SK-N-SH (cell line): ENCODE results near the gene SMIM44. TPM values are rescaled to one million over a fixed set of nuclear protein-coding genes. Genes with fewer than 3 reads are reported as not detected.

Source experiments
- CTCF ChIA-PET: fragments of 300-600, 350-600 bp; formaldehyde crosslinking; extraction: SDS; loops from one replicate; lab custom pipeline; 2021; lab: Yijun Ruan, JAX
- POLR2A ChIA-PET: fragments of 350-600 bp; sonication (Branson Sonifier 250); formaldehyde crosslinking; extraction: SDS; loops from one replicate; lab custom pipeline; 2020; ENCODE audit warnings: antibody characterized with exemption, inconsistent platforms; lab: Yijun Ruan, JAX
- DNase-seq: peaks from one replicate; pipeline ENCODE4 v3.0.0; 2012
- H2AFZ ChIP-seq: fragments of 200-600 bp; sonication (generic); 2 replicates; pipeline ENCODE4 v1.8.1; 2016; ENCODE audit warnings: antibody characterized with exemption, mild to moderate bottlenecking, low read depth
- H3F3A ChIP-seq: fragments of 200-600 bp; sonication (generic); replicated peaks from 2 replicates; pipeline ENCODE3; 2016; ENCODE audit warnings: antibody characterized with exemption, mild to moderate bottlenecking; ENCODE audit not compliant: insufficient read depth
- H3K27ac ChIP-seq, 2 experiments: fragments of 200-500 bp in 1 of 2; fragments of 200-600 bp in 1 of 2; sonication (Bioruptor generic) in 1 of 2; sonication (generic), shearing (Covaris generic) in 1 of 2; 2 replicates each; pipeline versions ENCODE4 v1.5.1 to v1.6.1; 2014 to 2016; ENCODE audit warnings: low read depth in 2 of 2, inconsistent platforms in 1 of 2, low read length in 1 of 2, mild to moderate bottlenecking in 1 of 2, mixed read lengths in 1 of 2
- H3K27me3 ChIP-seq: fragments of 200-600 bp; sonication (generic), shearing (Covaris generic); 2 replicates; pipeline ENCODE4 v1.6.1; 2016; ENCODE audit warnings: mixed run types; ENCODE audit not compliant: insufficient read depth
- H3K36me3 ChIP-seq, 2 experiments: fragments of 200-500 bp in 1 of 2; fragments of 200-600 bp in 1 of 2; sonication (Bioruptor generic) in 1 of 2; sonication (generic) in 1 of 2; replicated peaks in 1 of 2; 2 replicates each; pipeline versions ENCODE3 to v1.5.1; 2014 to 2016; ENCODE audit warnings: low read length in 1 of 2, mild to moderate bottlenecking in 1 of 2; ENCODE audit not compliant: insufficient read depth in 2 of 2, control insufficient read depth in 1 of 2
- H3K4me1 ChIP-seq, 2 experiments: fragments of 200-500 bp in 1 of 2; fragments of 200-600 bp in 1 of 2; sonication (Bioruptor generic) in 1 of 2; sonication (generic), shearing (Covaris generic) in 1 of 2; 2 replicates each; pipeline versions ENCODE4 v1.5.1 to v1.6.1; 2014 to 2016; ENCODE audit warnings: low read depth in 1 of 2, low read length in 1 of 2, mixed run types in 1 of 2; ENCODE audit not compliant: insufficient read depth in 2 of 2, control insufficient read depth in 1 of 2
- H3K4me2 ChIP-seq: fragments of 200-600 bp; sonication (generic), shearing (Covaris generic); 2 replicates; pipeline ENCODE4 v1.6.1; 2017; ENCODE audit warnings: mixed run types
- H3K4me3 ChIP-seq, 2 experiments: fragments of 200-500 bp in 1 of 2; fragments of 200-600 bp in 1 of 2; sonication (Bioruptor generic) in 1 of 2; sonication (generic), shearing (Covaris generic) in 1 of 2; 2 replicates each; pipeline versions ENCODE4 v1.5.1 to v1.8.1; 2014 to 2016; ENCODE audit warnings: low read depth in 2 of 2, inconsistent platforms in 1 of 2, low read length in 1 of 2, mild to moderate bottlenecking in 1 of 2, mixed read lengths in 1 of 2, moderate library complexity in 1 of 2
- H3K79me2 ChIP-seq: fragments of 200-600 bp; sonication (generic); 2 replicates; pipeline ENCODE4 v1.8.1; 2017; ENCODE audit warnings: mild to moderate bottlenecking; ENCODE audit not compliant: insufficient read depth
- H3K9ac ChIP-seq: fragments of 200-600 bp; sonication (generic); 2 replicates; pipeline ENCODE4 v1.6.1; 2017; ENCODE audit warnings: mixed run types
- H3K9me2 ChIP-seq: fragments of 200-600 bp; sonication (generic); 2 replicates; pipeline ENCODE4 v1.6.1; 2017; ENCODE audit warnings: mixed run types
- H3K9me3 ChIP-seq: fragments of 200-600 bp; sonication (generic); 2 replicates; pipeline ENCODE4 v1.6.1; 2017; ENCODE audit warnings: mixed run types, mild to moderate bottlenecking, moderate library complexity
- H4K20me1 ChIP-seq: fragments of 200-600 bp; sonication (generic); 2 replicates; pipeline ENCODE4 v1.6.1; 2017; ENCODE audit warnings: mild to moderate bottlenecking, mixed run types; ENCODE audit not compliant: insufficient read depth
- CTCF ChIP-seq: fragments of 200-600 bp; sonication (generic); IDR thresholded peaks from 2 replicates; pipeline ENCODE4 v1.6.1; 2017; ENCODE audit warnings: antibody characterized with exemption, mild to moderate bottlenecking, moderate library complexity
- FOSL2 ChIP-seq: IDR thresholded peaks from 2 replicates; pipeline ENCODE4 v1.4.0; 2012; ENCODE audit warnings: low read depth, mild to moderate bottlenecking, moderate library complexity, borderline replicate concordance
- MAX ChIP-seq: IDR thresholded peaks from 2 replicates; pipeline ENCODE4 v1.4.0; 2012; ENCODE audit warnings: low read depth
- MEF2A ChIP-seq: IDR thresholded peaks from 2 replicates; pipeline ENCODE4 v1.4.0; 2012; ENCODE audit warnings: low read depth, borderline replicate concordance
- PBX3 ChIP-seq: IDR thresholded peaks from 2 replicates; pipeline ENCODE4; 2012
- USF2 ChIP-seq: fragments of 150-350 bp; IDR thresholded peaks from 2 replicates; pipeline ENCODE4 v1.6.1; 2017; ENCODE audit warnings: antibody characterized with exemption, low read length, low read depth, borderline replicate concordance
- YY1 ChIP-seq: IDR thresholded peaks from 2 replicates; pipeline ENCODE4 v1.4.0; 2012; ENCODE audit warnings: low read depth, mild to moderate bottlenecking
- ZBTB33 ChIP-seq: IDR thresholded peaks from 2 replicates; pipeline ENCODE4 v1.4.0; 2012; ENCODE audit warnings: low read depth, borderline replicate concordance
- WGBS: methylation state at CpG from one replicate; pipeline ENCODE4 v1.1.6; 2017; ENCODE audit warnings: low lambda C conversion rate; 5-methylcytosine and 5-hydroxymethylcytosine counted together
- polyA plus RNA-seq, 3 experiments: library from polyadenylated mRNA; depleted of rRNA; stranded (reverse); fragments of >200 nt; gene quantifications; 2 replicates each; pipeline ENCODE4 v1.2.3, GENCODE V29; 2012

The SMIM44 gene
- polyA plus RNA-seq, 1 of the 3 experiments (the other 2 are of a cell fraction): not detected

- CTCF ChIA-PET: interaction anchor here (1.0 to 2.5 kb wide), 2 partner anchors 17 to 21 kb away, joined by 3 to 7 read pairs; no protein-coding TSS in a partner anchor
- peak; percentile 32 for DNase-seq
- peaks cover 10% of the 10 kb centered on the region for H3F3A ChIP-seq
- no peaks in the 10 kb centered on the region for H3K27me3 ChIP-seq
- H3K79me2 ChIP-seq: peaks cover 35% of the 10 kb centered on the region; the same call in 1 of the 2 replicates
- no peaks in the 10 kb centered on the region for H3K9me2 ChIP-seq
- POLR2A ChIA-PET: no interaction called here
- H3K4me3 ChIP-seq: no peak overlapping the region
- no peak for TF ChIP-seq ZBTB33
- TF ChIP-seq USF2: no peak
- TF ChIP-seq YY1: no peak
- no peak for TF ChIP-seq FOSL2
- TF ChIP-seq PBX3: no peak
- no peak for TF ChIP-seq CTCF
- no peak for TF ChIP-seq MAX
- TF ChIP-seq MEF2A: no peak
- H3K9ac ChIP-seq: no peak overlapping the region
- H4K20me1 ChIP-seq: peaks cover 31% of the 10 kb centered on the region
- no peak overlapping the region for H3K27ac ChIP-seq
- peaks cover 21 to 37% of the 10 kb centered on the region in 2 experiments for H3K36me3 ChIP-seq
- 89% methylated on average over 24 of the region's 37 CpGs for WGBS
- no peak overlapping the region for H2AFZ ChIP-seq
- no peaks in the 10 kb centered on the region for H3K9me3 ChIP-seq
- H3K4me2 ChIP-seq: no peak overlapping the region
- peaks cover 8 to 32% of the 10 kb centered on the region in 2 experiments; a peak in 2 of 4 replicates for H3K4me1 ChIP-seq
Observed at GRCh38 chr19:3455960-3456601, 27.2 kb downstream of the SMIM44 start.
